Measurements from ENCODE around the gene SHISA6.

SHISA6 gene

DNA sequence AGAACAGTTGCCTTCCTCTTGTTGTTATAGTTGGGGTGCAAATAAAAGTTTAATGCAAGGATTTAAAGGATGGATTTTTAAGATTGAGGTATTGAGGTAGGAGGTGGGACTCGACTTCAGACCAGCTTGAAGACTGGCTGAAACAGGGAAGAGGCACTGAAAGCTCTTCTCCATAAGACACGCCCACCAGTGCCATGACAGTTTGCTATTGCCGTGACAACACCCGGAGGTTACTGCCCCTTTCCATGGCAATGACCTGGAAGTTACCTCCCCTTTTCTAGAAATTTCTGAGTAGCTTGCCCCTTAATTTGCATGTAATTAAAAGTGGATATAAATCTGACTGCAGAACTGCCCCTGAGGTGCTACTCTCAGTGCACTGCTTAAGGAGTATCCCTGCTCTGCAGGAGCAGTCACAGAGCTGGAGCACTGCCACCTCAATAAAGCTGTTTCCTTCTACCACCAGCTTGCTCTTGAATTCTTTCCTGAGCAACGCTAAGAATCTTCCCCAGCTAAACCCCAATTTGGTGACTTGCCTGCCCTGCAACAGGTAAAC, 122.6 kb downstream of the SHISA6 start:
- DNase-seq: no peak

DNA sequence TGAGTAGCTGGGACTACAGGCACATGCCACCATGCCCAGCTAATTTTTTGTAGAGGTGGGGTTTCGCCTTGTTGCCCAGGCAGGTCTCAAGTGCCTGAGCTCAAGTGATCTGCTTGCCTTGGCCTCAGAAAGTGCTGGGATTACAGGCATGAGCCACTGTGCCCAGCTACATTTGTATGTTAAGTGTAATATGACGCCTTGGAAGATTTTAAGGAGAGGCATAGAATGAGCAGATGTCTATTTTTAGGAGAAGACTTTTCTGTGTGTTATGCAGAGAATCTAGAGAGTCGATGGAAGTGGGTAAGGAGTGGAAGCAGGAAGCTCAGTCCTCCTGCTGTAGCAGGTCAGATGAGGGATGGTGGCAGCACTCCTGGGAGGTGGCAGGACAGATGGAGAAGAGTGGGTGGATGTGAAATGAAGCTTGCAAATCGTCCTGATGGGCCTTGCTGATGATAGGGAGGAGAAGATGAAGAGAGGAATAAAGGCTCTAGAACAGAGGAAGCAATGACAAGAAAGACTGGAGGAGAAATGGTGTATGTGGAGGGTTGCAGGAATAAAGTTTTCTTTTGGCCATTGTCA, 125.3 kb downstream of the SHISA6 start:
- DNase-seq: no peak

DNA sequence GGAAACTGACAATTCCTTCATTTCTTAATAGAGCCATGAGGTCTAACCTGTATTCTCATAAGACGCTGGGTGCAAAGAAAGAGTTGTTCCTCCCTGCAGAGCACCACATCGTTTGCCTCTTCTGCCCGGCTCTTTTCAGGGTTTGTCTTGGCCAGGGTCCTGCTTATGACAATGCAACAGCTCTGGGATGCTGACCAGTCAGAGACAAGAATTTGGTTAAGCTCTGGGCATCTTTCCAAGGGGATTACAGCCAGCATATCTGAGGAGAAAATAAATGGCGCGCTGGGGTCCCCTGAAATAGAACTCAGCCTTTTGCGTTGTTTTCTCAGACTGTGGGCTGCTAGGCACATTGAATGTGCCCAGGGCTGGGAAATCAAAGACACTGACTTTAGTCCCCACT, 128.6 kb downstream of the SHISA6 start:
- DNase-seq: peak; percentile 56

DNA sequence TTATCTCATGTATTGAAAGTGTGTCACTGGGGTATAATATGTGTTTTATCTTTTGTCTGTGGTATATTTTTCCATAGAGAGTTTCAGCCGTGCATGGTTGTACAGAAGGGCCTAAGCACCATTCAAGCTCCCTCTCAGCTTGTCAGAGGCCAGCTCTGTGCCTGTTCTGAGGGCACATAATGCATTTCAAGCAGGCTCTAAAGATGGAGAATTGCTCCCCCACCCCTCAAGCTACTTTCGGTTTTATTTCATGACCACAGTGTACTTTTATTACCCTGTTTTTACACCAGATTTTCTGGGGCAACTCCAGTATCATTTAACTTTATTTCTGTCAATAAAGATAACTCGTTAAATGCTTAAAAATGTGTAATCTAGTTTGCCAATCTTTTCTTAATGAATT, 131.7 kb downstream of the SHISA6 start:
- DNase-seq: no peak

DNA sequence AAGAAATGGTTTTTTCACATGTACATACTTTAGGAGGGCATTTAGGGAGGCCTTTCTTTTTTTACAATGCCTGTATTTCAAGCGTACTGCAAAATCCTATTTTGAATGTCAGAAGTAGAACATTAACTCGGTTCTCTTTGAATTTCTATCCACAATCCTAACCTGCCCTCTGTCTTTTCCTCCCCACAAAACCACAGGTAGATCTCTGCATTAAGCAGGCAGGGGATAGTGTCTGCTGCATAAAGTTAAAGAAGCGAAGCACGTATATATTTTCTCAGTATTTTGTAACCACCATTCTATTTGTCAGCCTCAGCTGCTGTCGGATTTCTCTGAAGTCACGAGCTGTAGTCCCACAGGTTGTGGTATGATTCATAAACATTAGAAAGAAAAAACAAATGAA, 137.5 kb downstream of the SHISA6 start:
- no peak for DNase-seq

DNA sequence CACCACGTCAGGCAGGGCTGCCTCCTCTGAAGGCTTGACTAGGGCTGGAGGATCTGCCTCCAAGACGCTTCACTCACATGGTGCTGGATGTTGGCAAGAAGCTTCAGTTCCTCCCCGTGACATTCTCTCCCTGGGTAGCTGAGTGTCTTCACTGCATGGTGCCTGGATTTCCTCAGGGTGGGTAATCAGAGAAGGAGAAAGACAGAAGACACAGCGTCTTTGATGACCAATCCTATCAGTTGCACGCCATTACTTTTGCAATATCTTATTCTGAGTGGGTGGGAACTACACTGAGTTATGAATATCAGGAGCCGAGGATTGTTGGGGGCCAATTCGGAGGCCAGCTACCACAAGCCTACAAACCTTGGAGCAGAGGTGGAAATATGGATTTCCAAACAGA, 139.7 kb downstream of the SHISA6 start:
- no peak for DNase-seq

DNA sequence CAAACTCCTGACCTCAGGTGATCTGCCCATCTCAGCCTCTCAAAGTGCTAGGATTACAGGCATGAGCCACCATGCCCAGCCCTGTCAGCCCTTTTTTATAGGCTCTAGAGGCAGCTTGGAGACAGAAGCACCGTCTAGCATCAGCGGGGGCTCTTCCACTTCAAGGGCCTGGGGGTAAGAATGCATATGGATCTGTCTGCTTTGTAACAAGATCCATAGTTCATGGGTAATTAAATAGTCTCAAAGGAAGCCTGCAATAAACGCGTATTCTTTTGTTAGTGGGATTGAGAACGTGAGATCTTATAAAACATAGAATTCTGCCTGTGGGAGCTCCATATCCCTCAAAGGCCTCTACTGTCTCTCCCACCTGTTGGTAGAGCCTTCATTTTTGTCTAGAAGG, 142.1 kb downstream of the SHISA6 start:
- DNase-seq: no peak

DNA sequence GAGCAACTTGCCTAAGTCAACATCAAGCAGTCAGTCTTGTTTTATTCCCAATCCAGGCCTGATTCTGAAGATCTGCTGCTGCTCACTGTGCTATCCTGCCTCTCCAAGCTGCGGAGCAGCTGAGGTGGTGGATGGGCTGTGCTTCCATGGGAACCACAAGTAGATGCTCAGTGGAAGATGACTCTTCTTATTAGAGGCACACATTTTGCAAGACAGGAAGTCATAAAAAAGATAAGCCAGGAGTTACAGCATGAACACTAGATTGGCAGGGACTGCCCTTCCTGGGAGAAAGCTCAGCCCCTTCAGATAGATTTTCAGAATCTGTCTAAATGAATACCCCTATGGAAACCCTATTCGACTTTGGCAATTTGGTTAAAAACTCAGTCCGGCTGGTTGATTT, 143.1 kb downstream of the SHISA6 start:
- DNase-seq: no peak

DNA sequence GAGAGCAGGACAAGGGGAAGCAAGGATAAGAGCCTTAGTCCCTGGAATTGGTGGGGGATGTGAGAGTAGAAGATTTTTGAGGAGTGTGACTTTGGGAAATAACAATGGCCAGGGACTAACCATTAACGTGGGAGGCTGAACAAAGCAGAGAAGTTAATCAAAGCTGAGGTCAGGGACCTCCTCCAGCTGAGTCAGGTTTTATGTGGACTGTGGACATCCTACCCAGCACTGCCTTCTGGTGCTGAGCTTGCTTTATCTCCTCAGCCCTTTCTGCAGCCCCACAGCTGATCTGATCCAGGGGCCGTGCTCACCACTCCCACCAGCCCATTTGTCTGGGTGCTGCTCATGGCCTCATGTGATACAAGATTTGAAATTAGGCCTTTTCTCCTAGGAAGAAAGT, 146.6 kb downstream of the SHISA6 start:
- DNase-seq: no peak

DNA sequence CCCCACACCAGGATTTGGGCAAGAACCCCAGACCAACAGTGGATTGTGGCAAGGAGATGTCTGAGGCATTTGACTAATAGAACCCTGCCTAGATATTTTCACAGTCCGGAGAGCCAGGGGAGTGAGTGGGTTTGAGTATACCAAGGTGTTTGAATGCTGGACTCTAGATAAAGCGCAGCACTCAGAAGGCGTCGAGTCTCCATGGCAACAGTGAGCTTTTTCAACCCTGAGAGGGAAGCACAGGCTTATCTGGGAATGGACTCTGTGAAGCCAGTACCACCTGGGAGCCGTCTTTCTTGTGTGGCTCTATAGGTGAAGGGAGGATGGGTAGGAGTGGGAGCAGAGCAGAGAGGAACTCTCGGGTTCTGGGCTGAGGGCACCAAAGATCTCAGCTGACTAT, 147.0 kb downstream of the SHISA6 start:
- no peak for DNase-seq

DNA sequence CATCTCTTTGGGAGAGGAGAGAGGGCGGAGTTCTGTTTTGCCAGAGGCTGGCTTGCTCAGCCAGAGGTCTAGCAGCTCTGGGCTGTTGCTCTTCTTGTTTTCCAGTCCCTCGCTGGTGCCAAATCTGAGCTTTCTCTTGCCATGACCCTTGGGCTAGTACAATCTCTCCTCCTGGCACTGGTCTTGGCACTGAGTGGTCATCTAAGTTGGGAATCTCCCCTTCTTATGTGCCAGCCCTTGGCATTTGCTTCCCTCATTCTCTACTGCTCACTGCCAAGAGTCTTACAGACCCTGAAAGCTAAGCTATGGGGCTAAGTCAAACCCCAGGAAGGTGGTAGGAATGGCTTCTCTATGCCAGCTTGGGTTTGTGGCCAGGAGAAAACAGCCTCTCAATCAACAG, 148.6 kb downstream of the SHISA6 start:
- DNase-seq: no peak

DNA sequence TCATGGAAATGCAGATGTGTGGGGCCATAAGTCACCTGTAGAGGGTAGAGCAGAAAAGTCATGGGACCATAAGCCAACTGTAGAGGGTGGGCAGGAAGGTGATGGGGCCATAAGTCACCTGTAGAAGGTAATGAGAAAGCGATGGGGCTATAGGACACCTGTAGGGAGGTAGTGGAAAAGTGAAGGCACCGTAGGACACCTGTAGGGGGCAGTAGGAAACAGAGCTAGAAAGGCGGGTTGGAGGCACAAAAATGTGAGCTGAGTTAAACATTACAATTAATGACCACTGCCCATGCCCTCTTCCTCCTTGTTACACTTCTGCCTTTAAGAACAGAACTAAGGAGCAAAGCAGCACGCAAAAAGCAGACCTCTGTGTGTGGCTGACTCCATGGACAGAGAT, 150.1 kb downstream of the SHISA6 start:
- DNase-seq: peak; percentile 35

DNA sequence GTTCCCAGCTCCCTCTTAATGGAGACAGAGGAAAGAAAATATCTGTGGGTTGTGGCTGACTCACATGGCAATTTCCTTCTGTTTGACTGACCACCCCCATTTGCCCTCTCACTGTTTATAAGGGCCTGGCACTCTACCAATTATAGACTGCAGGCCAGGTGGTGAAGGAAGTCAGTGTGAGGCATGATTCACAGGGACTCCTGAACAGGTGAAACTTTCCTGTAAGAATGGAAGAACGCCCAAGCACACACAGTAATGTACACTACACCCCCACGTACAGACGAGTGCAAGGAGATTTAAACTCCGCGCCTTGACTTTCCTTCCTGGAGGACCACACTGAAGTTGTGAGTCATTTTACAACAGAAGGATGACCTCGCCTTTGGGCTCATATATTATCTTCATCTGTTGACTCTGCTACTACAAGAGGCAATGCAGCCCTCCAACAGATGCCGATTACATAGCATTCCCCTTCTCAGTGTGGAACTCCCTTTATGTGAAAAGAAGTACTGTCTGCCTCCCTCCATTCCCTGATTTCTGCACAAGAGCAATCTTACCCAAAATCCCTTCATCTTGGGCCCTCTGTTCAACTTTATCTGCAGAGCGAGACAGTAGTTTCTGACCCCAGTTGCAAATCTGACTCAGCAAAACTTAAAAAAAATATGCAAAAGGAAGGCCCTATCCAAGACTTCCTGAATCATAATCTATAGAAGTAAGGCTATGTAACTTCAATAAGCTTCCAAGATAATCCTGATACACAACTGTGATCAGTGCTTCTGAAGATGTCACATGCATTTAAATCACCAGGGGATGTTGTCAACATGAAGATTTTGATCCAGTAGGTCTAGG, 163.6 kb downstream of the SHISA6 start:
- DNase-seq: no peak

DNA sequence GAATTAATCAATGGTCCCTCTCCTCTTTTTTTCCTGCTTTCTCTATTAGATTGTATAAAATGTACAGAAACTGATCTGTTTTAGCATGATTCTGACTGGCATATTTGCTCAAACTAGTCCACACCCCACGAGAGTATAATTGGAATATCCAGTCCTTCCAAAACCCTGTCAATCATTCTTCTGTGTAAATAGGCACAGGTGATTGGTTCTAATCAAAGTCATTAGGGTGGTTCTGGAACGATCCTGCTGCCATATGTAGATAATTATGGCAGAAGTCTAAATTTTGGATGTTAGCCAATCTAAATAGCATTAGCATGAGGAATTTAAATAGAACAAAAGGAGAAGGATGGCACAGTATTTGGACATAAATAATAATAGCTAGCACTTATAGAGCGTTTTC, 165.7 kb downstream of the SHISA6 start:
- DNase-seq: no peak

DNA sequence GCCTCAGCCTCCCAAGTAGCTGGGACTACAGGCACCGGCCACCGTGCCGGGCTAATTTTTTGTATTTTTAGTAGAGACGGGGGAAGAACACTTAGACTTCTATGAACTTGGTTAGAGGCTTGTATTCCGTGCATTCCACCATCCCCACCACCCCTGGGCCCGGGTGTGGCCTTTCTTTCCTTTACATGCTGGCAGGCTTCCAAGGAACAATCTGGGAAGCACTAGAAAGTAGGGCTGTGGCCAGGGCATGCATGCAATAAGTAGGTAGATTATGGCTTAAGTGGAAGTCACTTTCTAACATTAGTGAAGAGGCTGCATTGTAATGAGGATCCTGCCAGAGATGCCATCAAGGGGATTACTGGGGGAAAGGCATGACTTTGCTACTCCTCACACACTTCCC, 171.6 kb downstream of the SHISA6 start:
- peak; percentile 78 for DNase-seq

DNA sequence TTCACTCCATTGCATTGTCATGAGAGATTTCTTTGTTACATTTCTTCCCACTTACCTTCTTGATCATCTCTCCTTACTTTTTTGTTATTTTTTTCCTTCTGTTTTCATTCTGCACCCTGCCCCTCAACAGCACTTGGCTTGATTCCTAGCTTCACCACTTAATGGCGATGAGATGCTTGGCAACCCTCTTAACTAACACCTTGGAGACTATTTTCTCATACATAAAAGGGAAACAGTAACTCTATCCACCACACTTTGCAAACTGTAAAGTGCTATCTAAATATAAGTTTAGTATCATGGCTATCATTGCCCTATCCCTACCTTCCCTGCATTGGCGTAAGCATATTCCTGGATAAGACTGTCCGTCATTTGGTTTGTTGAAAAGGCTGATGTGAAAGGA, 177.3 kb downstream of the SHISA6 start:
- no peak for DNase-seq

DNA sequence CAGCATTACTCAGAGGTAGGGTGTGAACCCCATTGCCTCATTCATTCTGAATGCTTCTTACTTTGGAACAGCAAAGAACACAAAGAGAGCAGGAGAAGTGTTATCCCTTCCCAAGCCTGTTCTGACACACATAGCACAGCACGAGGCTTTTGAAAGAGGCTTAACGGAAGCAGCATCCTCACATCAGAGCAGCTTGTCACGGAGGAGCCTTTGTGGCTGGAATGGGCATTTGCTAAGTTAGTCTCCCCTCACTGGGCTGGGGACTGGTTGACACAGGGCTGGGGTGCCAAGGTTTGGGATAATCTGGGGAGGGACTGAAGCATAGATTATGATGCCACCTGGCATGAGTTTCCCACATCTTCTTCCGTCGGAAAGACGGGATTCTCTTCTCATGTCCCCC, 189.7 kb downstream of the SHISA6 start:
- peak; percentile 65 for DNase-seq

DNA sequence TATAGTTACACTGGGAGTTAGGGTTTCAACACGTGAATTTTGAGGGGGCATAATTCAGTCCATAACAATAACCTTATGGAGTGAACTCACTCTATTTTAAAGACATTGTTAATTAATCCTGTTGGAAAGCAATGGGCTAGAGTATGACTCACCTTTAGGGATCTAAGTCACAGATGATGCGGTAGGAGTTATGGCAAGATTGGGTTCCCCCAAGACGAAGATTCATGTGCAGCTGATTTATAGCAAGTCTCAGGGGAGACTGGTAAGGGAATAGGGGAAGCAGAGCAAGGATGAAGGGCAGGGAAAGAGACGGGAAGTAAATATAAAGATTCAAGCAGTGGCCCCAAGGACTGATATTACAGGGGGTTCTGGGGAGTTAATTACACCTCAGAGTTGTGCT, 197.7 kb downstream of the SHISA6 start:
- DNase-seq: peak; percentile 25

DNA sequence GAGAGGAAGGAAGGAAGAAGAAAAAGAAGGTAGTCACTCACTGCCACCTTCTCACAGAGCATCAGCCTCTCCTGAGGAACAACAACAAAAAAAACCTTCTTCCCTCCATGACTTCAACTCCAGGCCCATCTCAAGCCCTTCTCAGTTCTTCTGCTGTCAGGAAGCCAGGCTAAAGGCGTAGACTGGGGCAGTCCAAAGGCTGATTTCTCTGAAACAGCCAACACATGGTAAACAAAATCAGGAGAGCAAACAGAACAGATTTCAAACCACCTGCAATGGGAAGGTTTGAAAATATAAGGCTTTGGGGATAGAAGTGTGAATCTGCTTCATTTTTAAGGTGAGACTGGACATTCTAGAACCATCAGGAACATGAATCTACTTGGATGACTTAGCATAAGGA, 200.0 kb downstream of the SHISA6 start:
- DNase-seq: no peak

DNA sequence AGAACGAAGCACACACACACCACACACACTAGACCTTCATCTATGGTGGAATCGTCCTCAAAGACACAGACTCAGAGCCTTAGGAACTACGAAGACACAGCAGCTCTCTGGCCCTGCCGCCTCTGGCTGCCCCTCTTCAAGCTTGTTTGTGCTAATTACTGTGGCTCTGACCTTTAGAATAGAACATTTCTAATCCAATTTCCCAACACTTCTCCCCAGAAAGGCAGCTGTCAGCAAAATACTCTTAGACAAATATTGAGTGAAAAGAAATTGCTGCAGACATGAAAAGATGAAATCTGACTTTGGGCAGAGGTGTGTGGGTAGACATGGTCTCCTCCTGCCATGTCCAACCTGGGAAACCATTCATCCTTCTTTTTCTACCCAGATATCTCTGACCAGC, 205.3 kb downstream of the SHISA6 start:
- DNase-seq: peak; percentile 50

DNA sequence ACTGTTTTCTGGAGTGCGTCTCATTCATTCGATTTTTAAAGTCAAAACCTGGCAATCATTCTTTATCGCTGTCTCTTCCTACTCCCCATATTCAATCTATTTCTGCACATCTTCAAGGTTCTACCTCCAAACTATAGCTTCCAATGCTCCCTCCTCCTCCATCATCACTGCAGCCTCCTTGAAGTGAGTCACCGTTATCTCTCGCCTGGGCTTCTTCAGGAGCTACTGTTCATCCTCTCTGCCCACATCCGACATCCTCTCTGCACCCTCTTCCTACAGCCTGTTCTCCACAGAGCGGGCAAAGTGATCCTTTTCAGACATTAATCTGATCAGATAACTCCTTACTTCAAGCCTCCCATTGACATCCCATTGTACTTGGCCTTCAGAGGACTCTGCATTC, 213.1 kb downstream of the SHISA6 start:
- DNase-seq: no peak

DNA sequence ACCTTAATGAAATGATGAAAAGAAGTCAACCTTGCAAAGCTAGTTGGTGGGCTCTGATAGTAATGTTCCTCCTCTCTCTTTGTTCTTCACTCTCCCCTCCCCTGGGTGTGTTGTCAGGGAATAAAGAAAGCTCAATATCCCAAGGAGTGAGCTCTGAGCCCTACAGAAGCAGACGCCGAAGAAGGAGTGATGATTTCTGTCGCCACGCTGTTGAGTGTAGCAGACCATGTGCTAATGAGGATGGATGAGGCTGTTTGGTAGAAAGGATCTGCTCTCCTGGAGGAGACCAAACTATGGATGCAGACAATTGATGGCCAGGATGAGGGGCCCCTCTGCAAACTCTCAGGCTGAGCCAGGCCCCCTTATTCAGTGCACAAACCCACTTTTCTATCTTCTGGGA, 217.3 kb downstream of the SHISA6 start:
- DNase-seq: no peak

DNA sequence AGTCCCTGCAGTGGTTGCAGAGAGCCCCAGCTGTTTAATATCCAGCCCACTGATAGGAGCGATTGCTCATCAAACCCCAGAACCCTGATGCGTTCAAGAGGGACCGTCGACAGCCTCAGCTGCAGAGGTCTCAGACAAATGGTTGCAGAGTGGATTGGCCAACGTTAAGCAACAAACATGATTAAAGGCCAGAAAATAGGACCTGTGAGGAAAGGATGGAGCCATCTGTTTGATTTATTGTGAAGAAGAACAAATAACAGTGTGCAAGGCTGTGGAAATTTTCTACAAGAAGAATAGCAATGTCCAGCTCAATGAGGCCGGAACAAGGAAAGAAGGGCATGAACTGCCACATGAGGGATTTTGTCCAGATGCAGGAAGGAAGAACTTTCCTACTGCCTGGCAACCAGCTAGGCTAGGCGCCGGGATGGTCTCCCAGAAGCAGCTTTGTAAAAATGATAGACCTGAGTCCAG, 218.9 kb downstream of the SHISA6 start:
- no peak for DNase-seq

DNA sequence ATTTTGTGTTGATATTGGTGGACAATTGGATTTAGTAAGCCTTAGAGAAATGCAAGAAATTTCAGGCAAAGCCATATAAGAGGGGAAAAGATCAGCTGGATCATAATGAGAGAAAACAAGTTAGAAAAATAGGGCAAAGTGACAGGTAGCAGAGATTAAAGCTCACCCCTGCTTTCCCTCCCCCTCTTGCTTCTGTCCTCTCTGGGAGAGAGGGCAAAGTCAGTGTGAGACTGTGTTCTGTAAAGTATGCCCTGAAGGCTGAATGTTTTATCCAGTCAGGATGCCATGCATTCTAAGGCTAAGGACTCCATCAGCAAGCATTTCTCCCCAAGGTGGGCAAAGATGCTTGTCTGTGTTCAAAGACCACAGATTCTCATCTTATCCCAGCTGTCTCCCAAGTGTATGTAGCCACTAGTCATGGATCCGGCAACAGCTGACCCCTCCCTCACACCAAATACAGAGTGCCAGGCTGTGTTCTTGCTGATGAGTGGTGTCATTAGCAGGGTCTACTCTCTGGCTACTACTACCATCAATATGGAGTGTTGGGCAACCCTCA, 221.1 kb downstream of the SHISA6 start:
- no peak for DNase-seq
